Measurements from ENCODE around the gene PARG.
"Not testable (repeated sequence)": the region's sequence is repeated elsewhere in the genome, so short reads cannot be mapped to it uniquely, and the experiment has no call there.

GRCh38 chr10:49849520-49849919 lies 92.3 kb downstream of the PARG start:
- TF ChIP-seq, protein P1, sequence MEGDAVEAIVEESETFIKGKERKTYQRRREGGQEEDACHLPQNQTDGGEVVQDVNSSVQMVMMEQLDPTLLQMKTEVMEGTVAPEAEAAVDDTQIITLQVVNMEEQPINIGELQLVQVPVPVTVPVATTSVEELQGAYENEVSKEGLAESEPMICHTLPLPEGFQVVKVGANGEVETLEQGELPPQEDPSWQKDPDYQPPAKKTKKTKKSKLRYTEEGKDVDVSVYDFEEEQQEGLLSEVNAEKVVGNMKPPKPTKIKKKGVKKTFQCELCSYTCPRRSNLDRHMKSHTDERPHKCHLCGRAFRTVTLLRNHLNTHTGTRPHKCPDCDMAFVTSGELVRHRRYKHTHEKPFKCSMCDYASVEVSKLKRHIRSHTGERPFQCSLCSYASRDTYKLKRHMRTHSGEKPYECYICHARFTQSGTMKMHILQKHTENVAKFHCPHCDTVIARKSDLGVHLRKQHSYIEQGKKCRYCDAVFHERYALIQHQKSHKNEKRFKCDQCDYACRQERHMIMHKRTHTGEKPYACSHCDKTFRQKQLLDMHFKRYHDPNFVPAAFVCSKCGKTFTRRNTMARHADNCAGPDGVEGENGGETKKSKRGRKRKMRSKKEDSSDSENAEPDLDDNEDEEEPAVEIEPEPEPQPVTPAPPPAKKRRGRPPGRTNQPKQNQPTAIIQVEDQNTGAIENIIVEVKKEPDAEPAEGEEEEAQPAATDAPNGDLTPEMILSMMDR (IDR thresholded peaks at IDR 0.05) = not testable (repeated sequence)
- TF ChIP-seq ZFX (IDR thresholded peaks at IDR 0.05; ENCODE audit: borderline replicate concordance) = not testable (repeated sequence)

Measured in 22Rv1 (cell line).